Head of caudate nucleus (tissue), 42 donors: Measurements from ENCODE around the gene COL4A2.

ENCODE experiments used
- DNase-seq, 42 donors: peaks; one replicate each; pipeline versions ENCODE4 v3.0.0 to v3.0.0-alpha.2; 2020 to 2021; ENCODE audit warnings: mixed read lengths in 7 of 42
- intact Hi-C: fragments of 100-400 bp; cut with DNase I; formaldehyde crosslinking; loops from one replicate; pipeline ENCODE4 v1.15.0; 2022

Gene COL4A2

GRCh38 chr13:110329258-110329657, 22.2 kb downstream of the COL4A2 start:
- intact Hi-C loops: no loop called here

GRCh38 chr13:110329798-110330461, 22.8 kb downstream of the COL4A2 start:
- intact Hi-C loops: no loop called here
- DNase-seq: no peak

More at GRCh38 chr13:110329258-110329657, 22.2 kb downstream of the COL4A2 start:
- DNase-seq: no peak

GRCh38 chr13:110330491-110331011, 23.5 kb downstream of the COL4A2 start:
- intact Hi-C loops: no loop called here
- no peak for DNase-seq

- DNase-seq: no peak
- intact Hi-C loops: no loop called here
These were observed 24.3 kb downstream of the COL4A2 start for GRCh38 chr13:110331362-110331761.

- DNase-seq: no peak
- intact Hi-C loops: no loop called here
These were observed 25.7 kb downstream of the COL4A2 start for GRCh38 chr13:110332750-110333149.

- no peak for DNase-seq
- intact Hi-C loops: no loop called here
These were observed 26.8 kb downstream of the COL4A2 start for GRCh38 chr13:110333837-110334236.

GRCh38 chr13:110334256-110334655, 27.2 kb downstream of the COL4A2 start:
- no peak for DNase-seq
- intact Hi-C loops: no loop called here

- intact Hi-C loops: no loop called here
- DNase-seq: no peak
These were observed 27.9 kb downstream of the COL4A2 start for GRCh38 chr13:110334841-110335490.

- DNase-seq: no peak
- intact Hi-C loops: no loop called here
These were observed 29.0 kb downstream of the COL4A2 start for GRCh38 chr13:110336108-110336507.

- DNase-seq: no peak
- intact Hi-C loops: no loop called here
These were observed 29.6 kb downstream of the COL4A2 start for GRCh38 chr13:110336681-110337080.

GRCh38 chr13:110337247-110337646, 30.2 kb downstream of the COL4A2 start:
- intact Hi-C loops: no loop called here

GRCh38 chr13:110338441-110339101, 31.5 kb downstream of the COL4A2 start:
- DNase-seq: peak in 2 of 42 donors; percentile 28 to 32
- intact Hi-C loops: no loop called here

More at GRCh38 chr13:110337247-110337646, 30.2 kb downstream of the COL4A2 start:
- DNase-seq: no peak

- intact Hi-C loops: no loop called here
These were observed 32.2 kb downstream of the COL4A2 start for GRCh38 chr13:110339263-110339662.

GRCh38 chr13:110339975-110340550, 33.0 kb downstream of the COL4A2 start:
- DNase-seq: no peak
- intact Hi-C loops: no loop called here

More at GRCh38 chr13:110339263-110339662, 32.2 kb downstream of the COL4A2 start:
- DNase-seq: no peak

- peak in 5 of 42 donors; percentile 20 to 51 (median 38) for DNase-seq
- intact Hi-C loops: no loop called here
These were observed 33.8 kb downstream of the COL4A2 start for GRCh38 chr13:110340812-110341444.

- peak in 1 of 42 donors; percentile 15 for DNase-seq
- intact Hi-C loops: no loop called here
These were observed 34.6 kb downstream of the COL4A2 start for GRCh38 chr13:110341445-110342244.

GRCh38 chr13:110342474-110342873, 35.4 kb downstream of the COL4A2 start:
- intact Hi-C loops: no loop called here
- DNase-seq: no peak

- intact Hi-C loops: no loop called here
- peak in 2 of 42 donors; percentile 12 to 24 for DNase-seq
These were observed 36.3 kb downstream of the COL4A2 start for GRCh38 chr13:110343241-110343865.
